Measurements from ENCODE around the gene SPTBN1.

DNA sequence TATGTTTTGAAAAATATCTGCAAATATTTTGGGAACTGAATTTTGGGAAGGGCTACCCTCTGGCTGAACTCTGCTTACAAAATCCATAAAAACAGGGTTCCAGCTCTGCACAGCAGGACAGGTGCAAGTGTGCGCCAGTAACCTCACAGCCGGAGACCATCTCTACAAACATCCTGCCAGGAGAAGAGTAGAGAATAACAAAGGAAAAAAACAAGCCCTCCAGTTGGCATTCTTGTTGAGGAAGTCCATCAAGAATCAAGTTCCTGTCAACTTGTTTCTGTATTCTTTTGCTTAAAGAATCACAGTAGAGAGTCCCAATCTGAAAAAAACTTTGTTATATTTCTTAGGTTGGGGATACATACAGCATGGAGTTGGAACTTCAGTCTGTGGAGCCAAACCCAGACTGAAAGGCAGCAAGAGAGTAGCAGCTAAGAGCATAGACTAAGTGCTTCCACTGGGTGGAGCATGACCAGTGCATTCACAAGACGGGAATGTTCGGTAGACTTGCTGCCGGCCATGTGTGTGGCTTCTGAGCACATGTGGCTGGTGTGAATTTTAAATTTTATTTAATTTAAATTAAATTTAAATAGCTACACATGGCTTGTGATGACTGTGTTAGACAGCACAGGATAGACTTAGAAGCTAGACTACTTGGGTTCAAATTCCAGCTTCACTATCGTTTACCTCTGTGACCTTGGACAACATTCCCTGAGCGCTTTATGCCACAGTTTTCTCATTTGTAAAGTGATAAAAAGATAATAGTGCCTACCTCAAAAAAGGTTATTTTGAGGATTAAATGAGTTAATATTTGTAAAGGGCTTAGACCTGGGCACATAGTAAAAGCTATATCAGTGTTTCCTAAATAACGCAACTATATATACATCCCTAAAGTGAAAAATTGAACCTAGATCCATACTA is 41.9 kb downstream of the SPTBN1 start:
- TF ChIP-seq, protein P1, sequence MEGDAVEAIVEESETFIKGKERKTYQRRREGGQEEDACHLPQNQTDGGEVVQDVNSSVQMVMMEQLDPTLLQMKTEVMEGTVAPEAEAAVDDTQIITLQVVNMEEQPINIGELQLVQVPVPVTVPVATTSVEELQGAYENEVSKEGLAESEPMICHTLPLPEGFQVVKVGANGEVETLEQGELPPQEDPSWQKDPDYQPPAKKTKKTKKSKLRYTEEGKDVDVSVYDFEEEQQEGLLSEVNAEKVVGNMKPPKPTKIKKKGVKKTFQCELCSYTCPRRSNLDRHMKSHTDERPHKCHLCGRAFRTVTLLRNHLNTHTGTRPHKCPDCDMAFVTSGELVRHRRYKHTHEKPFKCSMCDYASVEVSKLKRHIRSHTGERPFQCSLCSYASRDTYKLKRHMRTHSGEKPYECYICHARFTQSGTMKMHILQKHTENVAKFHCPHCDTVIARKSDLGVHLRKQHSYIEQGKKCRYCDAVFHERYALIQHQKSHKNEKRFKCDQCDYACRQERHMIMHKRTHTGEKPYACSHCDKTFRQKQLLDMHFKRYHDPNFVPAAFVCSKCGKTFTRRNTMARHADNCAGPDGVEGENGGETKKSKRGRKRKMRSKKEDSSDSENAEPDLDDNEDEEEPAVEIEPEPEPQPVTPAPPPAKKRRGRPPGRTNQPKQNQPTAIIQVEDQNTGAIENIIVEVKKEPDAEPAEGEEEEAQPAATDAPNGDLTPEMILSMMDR (IDR thresholded peaks at IDR 0.05; ENCODE audit: low read length) = peak; percentile 36
- no peak for TF ChIP-seq EZH2 (IDR thresholded peaks at IDR 0.05; ENCODE audit: borderline replicate concordance, low read length)

Data from OCI-LY1 (cell line).